SU-DHL-6 (cell line): ENCODE results near the gene CATSPER1.
"Not testable (repeated sequence)": the region's sequence is repeated elsewhere in the genome, so short reads cannot be mapped to it uniquely, and the experiment has no call there.

ENCODE experiments used
- CTCF ChIP-seq: fragments of 200-600 bp; sonication (generic); IDR thresholded peaks from one replicate; pipeline ENCODE4 v1.5.1; 2017; ENCODE audit warnings: antibody characterized with exemption, mild to moderate bottlenecking, low read length, moderate library complexity; ENCODE audit not compliant: insufficient read depth, poor library complexity, severe bottlenecking
- EZH2phosphoT487 ChIP-seq: fragments of 200-600 bp; sonication (generic), shearing (Covaris generic); conservative IDR thresholded peaks from 2 replicates; pipeline ENCODE4 v1.6.1; 2018; ENCODE audit warnings: mild to moderate bottlenecking, antibody characterized with exemption, low read length, moderate library complexity, mixed read lengths

- not testable (repeated sequence) for TF ChIP-seq CTCF, EZH2phosphoT487
These were observed 3.2 kb downstream of the CATSPER1 start for GRCh38 chr11:66023186-66023440.
